ENCODE data around the gene CCDC66.

Gene CCDC66

DNA sequence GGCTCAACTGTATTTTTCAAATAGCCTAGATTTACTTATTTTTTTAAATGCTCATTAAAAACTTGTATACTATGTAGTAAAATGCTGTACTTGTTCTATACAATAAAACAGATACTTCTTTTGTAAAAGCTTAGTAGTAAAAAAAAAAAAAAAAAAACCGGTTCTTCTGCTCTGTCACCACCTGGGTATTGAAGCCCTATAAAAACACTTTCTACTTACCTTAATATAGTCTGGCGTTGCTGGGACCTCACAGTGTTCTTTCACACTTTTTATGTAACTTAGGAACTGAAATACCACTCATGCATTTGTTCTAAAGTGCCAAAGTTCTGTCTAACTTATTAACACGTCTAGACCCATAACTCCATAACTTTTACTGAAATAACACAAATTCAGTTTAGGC, 64.7 kb downstream of the CCDC66 start:
- no peak for DNase-seq (ENCODE audit: low read depth in 2 of 2)

DNA sequence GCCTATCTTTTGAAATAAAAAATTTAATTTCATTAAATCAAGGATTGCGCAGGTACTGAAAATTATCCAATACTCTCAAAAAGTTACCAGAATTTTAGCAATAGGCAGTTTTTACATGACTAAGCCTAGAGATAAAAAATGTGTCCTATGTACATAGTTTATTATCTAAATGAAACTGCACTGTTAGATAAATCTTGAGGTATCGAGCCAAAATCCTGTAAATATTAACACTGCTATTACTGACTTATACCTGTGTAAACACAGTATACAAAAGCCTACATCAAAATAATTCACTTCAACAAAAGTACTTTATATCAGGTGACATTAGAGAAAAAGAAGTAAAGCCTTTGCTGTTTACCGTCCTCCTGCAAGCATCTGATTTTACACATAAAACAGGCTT, 65.4 kb downstream of the CCDC66 start:
- no peak for DNase-seq (ENCODE audit: low read depth in 2 of 2)

DNA sequence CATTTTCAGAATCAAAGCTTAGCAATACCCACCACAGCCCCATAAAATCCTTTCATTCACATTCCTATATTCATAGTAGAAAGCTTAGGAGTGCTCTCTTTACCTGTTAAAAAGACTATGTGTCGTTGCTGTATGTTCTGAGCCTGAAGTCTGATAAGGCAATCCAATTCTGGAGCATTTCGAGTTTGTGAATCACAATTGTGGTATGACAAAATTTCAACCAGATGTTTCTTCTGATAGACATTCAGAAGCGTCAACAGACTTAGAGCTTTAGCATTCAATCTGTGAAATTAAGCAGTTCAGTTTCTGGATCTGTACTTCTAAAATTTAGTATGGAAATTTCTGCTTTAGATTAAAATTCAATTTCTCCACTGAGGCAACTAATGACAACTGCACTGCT, 67.8 kb downstream of the CCDC66 start:
- no peak for DNase-seq (ENCODE audit: low read depth in 2 of 2)

DNA sequence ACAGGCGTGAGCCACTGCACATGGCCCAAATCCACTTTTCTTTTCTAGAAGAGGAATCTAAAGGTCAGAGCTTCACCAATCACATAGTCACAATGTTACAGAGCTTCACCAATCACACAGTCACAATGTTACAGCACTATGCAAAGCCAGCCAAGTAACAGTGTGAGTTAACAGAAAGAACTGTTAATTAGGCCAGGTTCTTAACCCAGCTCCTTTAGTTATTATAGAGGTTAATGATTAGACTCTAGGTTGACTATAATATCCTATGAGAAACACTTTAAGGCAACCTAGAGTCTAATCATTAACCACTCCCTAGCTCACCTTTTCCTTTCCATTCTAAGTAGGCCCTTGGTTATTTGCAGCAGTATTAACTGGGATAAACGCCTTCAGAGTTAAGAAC, 72.1 kb downstream of the CCDC66 start:
- no peak for DNase-seq (ENCODE audit: low read depth in 2 of 2)

DNA sequence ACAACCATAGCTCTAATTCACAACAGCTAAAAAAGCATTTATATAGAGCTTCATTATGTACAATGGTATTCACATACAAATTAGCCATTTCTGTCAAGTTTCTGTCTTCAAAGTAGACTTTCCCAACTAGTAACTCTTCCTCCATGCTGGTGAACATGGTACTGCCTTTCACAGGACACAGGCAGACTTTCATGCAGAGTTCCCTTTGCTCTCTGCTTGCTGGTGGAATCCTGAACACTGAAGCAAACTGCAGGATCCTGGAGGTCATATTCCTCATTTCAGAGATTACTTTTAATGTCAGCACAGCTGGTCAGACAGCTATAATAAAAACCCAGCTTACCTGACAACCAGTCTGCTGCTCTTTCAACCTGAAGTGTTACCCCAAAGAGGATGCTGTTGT, 72.5 kb downstream of the CCDC66 start:
- no peak for DNase-seq (ENCODE audit: low read depth in 2 of 2)

DNA sequence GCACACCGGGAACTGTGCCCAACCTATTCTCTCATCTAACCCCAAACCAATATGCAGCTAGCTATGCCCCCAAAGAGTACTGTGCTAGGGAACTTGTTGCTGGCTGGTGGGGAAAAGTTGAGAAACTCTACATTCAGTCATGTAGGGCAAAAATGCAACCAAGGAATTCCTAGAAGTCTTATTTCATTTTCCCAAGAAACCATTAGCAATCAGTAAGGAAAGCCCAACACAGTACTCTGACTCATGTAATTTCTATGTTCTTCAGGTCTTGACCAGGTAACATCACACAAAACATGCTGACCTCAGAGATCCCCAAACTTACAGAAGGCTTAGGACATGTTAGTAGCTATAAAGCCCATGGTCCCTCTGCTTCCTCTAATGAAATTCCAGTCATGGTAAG, 74.0 kb downstream of the CCDC66 start:
- DNase-seq (ENCODE audit: low read depth in 2 of 2), result no peak

DNA sequence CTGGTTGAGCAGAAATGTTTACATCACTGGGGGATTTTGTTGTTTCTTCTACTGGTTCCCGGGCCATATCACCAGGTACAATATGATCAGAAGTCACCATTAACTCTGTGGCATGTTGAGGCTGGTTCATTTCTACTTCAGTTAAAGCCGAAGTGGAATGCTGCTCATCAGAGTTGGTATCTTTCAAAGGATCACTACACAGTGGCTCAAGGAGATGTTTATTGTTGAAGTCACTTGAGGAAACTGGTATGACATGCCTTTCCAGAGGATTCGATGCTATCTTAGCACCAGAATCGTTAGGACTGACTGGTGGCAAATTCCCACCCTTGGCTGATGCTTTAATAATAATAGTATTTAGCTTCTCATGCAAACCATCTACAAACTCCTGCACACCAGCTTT, 76.2 kb downstream of the CCDC66 start:
- no peak for DNase-seq (ENCODE audit: low read depth in 2 of 2)

DNA sequence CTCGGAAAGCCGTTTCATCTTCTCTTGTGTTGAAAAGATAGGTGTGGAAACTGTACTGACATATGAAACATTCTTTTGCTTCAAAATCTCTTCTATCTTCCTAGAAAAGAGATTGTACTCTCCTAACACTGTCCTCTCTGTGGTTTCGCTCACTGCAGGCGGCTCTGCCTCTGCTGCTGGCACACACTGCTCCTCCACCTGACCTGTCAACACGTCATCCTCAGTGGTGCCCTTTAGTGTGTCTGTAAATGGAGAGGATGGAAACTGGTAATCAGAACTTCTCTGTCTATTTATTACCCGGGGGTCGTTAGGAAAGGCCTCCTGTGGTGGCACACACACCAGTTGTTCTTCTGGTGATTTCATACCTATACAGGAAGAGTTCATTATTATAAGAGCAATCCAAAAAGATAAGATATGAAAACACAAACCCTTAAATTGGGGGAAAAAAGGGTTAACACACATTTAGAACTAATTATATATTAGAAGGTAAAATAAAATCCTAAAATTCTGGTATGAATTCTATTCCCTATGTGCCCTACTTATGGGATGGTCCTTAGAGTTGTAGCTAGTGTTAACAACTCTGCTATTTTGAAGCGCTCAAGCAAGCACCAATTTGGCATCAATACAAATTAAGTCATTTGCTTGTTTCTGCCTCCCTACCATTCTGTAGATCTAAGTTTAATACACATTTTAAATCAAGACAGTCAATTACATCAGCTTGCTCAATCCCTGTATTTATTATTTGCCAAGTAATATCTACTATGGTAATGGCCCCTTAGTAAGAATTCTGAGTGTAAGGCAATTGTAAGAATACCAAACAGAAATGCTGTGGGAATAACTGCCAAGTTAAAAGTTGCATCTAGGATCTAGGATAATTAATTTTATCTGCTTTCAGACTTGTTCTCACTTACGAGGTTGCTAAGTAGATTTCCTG, 76.9 kb downstream of the CCDC66 start:
- no peak for DNase-seq (ENCODE audit: low read depth in 2 of 2)

DNA sequence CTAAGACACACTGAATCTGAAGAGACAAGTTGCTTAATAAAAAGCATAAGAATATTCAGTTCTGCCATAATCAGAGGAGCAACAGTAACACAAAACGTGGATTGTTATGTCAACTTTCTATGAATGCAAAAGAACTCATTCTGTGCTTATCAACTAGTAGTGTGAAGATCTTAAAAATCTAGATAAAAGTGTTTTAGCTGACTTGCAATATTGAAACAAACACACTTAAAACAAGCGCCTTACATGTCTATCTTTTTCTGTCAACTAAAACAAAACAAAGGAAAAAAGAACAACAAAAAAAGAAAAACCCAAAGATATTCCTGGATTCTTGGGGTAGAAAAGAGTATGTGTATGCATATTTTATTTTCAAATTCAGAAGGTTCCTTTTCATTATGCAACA, 88.4 kb downstream of the CCDC66 start:
- no peak for DNase-seq (ENCODE audit: low read depth in 2 of 2)

DNA sequence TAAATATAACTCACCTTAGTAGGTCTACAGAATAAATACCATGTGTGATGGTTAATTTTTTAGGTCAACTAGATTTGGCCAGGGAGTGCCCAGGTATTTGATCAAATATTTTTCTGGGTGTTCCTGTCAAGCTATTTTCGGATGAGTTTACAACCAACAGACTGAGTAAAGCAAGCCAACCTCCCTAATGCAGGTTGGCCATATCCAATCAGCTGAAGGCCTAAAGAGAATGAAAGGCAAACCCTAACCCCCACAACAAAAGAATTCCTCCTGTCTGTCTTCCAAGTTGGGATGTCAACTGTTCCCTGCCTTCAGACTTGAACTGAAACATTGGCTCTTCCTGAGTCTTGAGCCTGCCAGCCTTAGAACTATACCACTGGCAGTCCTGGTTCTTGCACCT, 97.5 kb downstream of the CCDC66 start:
- no peak for DNase-seq (ENCODE audit: low read depth in 2 of 2)

DNA sequence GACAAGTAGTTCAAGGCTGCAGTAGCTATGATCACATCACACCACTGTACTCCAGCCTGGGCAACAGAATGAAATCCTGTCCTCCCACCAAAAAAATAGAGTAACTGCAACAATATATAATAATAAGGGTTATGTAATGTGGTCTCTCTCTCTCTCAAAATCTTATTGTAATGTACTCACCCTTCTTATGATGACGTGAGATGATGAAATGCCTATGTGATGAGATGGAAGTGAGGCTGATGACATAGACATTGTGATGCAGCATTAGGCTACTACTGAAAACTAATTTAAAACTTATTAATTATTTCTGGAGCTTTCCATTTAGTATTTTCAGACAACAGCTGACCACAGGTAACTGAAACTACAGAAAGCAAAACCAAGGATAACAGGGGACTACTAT, 98.7 kb downstream of the CCDC66 start:
- DNase-seq (ENCODE audit: low read depth in 2 of 2), result no peak

DNA sequence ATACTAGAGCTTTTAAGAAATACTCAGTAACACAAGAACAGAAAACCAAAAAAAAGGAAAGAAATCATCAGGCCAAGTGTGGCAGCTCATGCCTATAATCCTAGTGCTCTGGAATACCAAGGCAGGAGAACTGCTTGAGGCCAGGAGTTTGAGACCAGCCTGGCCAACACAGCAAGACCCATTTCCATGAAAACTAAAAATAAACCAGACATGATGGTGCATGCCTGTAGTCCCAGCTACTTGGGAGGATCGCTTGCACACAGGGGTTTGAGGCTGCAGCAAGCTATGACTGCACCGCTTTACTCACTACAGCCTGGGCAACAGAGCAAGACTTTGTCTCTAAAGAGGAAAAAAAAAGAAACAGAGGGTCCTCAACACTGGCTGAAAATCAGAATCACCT, 107.8 kb downstream of the CCDC66 start:
- no peak for DNase-seq (ENCODE audit: low read depth in 2 of 2)

DNA sequence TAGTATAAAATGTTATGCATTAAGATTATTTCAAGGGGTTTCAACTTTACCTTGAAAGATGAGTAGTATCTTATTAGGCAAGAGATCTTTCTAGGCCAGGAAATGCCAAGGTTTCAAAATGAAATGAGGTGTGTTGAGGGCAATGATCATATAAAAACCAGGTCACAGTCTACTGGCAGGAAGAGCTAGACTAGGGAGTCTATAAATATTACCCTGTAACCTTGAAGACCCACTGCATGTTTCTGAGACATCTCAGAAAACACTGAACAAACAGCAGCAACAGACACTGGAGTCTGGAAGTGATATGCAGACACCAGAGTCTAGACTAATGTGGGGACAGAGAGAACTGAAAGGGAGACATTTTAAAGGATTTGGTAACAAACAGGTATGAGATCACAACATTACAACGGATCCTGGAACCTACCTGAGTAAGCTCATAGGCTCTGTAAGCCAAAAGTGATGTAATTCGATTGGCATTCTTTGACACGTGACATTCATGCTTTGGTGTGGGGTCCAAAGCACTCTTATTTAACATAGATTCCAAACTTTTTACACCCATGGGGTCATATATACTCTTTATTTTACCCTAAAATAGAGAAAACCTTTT, 111.1 kb downstream of the CCDC66 start:
- no peak for DNase-seq (ENCODE audit: low read depth in 2 of 2)

Measured in stimulated activated CD4-positive, alpha-beta T cell treated with anti-CD3 and anti-CD28 coated beads, Interleukin-1b, Interleukin-23, amount 100 ng/mL, for 1 hour (primary cell).